Skeletal muscle cell (primary cell): Measurements from ENCODE around the gene WFDC10A.
"Not testable (repeated sequence)": the region's sequence is repeated elsewhere in the genome, so short reads cannot be mapped to it uniquely, and the experiment has no call there.

ENCODE experiments used
- DNase-seq: peaks from one replicate; pipeline ENCODE4 v3.0.0-alpha.2; 2010; ENCODE audit warnings: low read depth
- H3K4me3 ChIP-seq: 2 replicates; pipeline ENCODE4 v1.5.1; 2011; ENCODE audit warnings: low read depth, mild to moderate bottlenecking, control low read depth, low read length, moderate library complexity

The WFDC10A gene

GRCh38 chr20:45645869-45646268 is 16.3 kb downstream of the WFDC10A start:
- H3K4me3 ChIP-seq, DNase-seq: not testable (repeated sequence)

- no peak overlapping the region for H3K4me3 ChIP-seq
- DNase-seq, result no peak
Measured at GRCh38 chr20:45646875-45647274, 17.3 kb downstream of the WFDC10A start.

- no peak for DNase-seq
- no peak overlapping the region for H3K4me3 ChIP-seq
Measured at GRCh38 chr20:45647441-45648050, 18.0 kb downstream of the WFDC10A start.

GRCh38 chr20:45649312-45649863 is 19.8 kb downstream of the WFDC10A start:
- no peak overlapping the region for H3K4me3 ChIP-seq
- no peak for DNase-seq

- not testable (repeated sequence) for H3K4me3 ChIP-seq, DNase-seq
Measured at GRCh38 chr20:45651726-45652125, 22.2 kb downstream of the WFDC10A start.

GRCh38 chr20:45657038-45657437 is 27.5 kb downstream of the WFDC10A start:
- H3K4me3 ChIP-seq, DNase-seq: not testable (repeated sequence)

GRCh38 chr20:45670139-45670538 is 40.6 kb downstream of the WFDC10A start, which contains the start of gene WFDC11:
Gene WFDC11 (minus strand): TSS chr20:45670239. CDS start chr20:45650600, 19,639 bp downstream.
- no peak for DNase-seq
- H3K4me3 ChIP-seq, result no peak within 1 kb of the TSS

- no peak for DNase-seq
- no peak overlapping the region for H3K4me3 ChIP-seq
Measured at GRCh38 chr20:45672765-45673164, 43.2 kb downstream of the WFDC10A start.

- DNase-seq, result no peak
Measured at GRCh38 chr20:45679650-45680049, 50.1 kb downstream of the WFDC10A start.

More at GRCh38 chr20:45679650-45680049, 50.1 kb downstream of the WFDC10A start:
- H3K4me3 ChIP-seq, result no peak overlapping the region
